OCI-LY1 (cell line): ENCODE data around the gene PLXNA1.

Experiments used
- H2AFZ ChIP-seq: fragments of 200-600 bp; sonication (generic), shearing (Covaris generic); 2 replicates; pipeline ENCODE4 v1.6.0; 2014; ENCODE audit warnings: antibody characterized with exemption, mild to moderate bottlenecking, low read length
- H3F3A ChIP-seq: fragments of 200-600 bp; sonication (generic), shearing (Covaris generic); 2 replicates; pipeline ENCODE4 v1.6.0; 2014; ENCODE audit warnings: mild to moderate bottlenecking, antibody characterized with exemption, low read length, moderate library complexity; ENCODE audit not compliant: insufficient read depth
- H3K27ac ChIP-seq: fragments of 200-600 bp; sonication (generic); 2 replicates; pipeline ENCODE4 v1.5.1; 2014; ENCODE audit warnings: low read length, mixed run types, mild to moderate bottlenecking, low read depth; ENCODE audit not compliant: poor library complexity, severe bottlenecking
- H3K27me3 ChIP-seq: fragments of 200-600 bp; sonication (generic); 2 replicates; pipeline ENCODE4 v1.6.0; 2014; ENCODE audit warnings: antibody characterized with exemption, mild to moderate bottlenecking, low read length, moderate library complexity; ENCODE audit not compliant: insufficient read depth
- H3K36me3 ChIP-seq: fragments of 200-600 bp; sonication (generic); 2 replicates; pipeline ENCODE4 v1.6.1; 2014; ENCODE audit warnings: mild to moderate bottlenecking, antibody characterized with exemption, low read length, moderate library complexity, mixed read lengths; ENCODE audit not compliant: insufficient read depth
- H3K4me1 ChIP-seq: fragments of 200-600 bp; sonication (generic); 2 replicates; pipeline ENCODE4 v1.5.1; 2014; ENCODE audit warnings: mild to moderate bottlenecking, low read length, moderate library complexity; ENCODE audit not compliant: insufficient read depth, severe bottlenecking
- H3K4me2 ChIP-seq: fragments of 200-600 bp; sonication (generic), shearing (Covaris generic); 2 replicates; pipeline ENCODE4 v1.6.1; 2014; ENCODE audit warnings: low read length
- H3K4me3 ChIP-seq: fragments of 200-600 bp; sonication (generic); 2 replicates; pipeline ENCODE4 v1.5.1; 2014; ENCODE audit warnings: low read length, low read depth, mild to moderate bottlenecking, mixed read lengths; ENCODE audit not compliant: poor library complexity, severe bottlenecking
- H3K79me2 ChIP-seq: fragments of 200-600 bp; shearing (Covaris generic); 2 replicates; pipeline ENCODE4 v1.6.1; 2016; ENCODE audit warnings: mixed run types, low read length, mixed read lengths; ENCODE audit not compliant: insufficient read depth
- H3K9ac ChIP-seq: fragments of 200-600 bp; sonication (generic), shearing (Covaris generic); 2 replicates; pipeline ENCODE4 v1.6.1; 2014; ENCODE audit warnings: mild to moderate bottlenecking, low read length, mixed read lengths
- H3K9me2 ChIP-seq: fragments of 200-600 bp; sonication (generic), shearing (Covaris generic); 2 replicates; pipeline ENCODE4 v1.6.1; 2014; ENCODE audit warnings: low read depth, mild to moderate bottlenecking, low read length, mixed read lengths
- H3K9me3 ChIP-seq: fragments of 200-600 bp; shearing (Covaris generic); 2 replicates; pipeline ENCODE4 v1.6.1; 2014; ENCODE audit warnings: low read length, mixed read lengths
- H4K20me1 ChIP-seq: fragments of 200-600 bp; sonication (generic), shearing (Covaris generic); 2 replicates; pipeline ENCODE4 v1.6.0; 2016; ENCODE audit warnings: mild to moderate bottlenecking, low read length; ENCODE audit not compliant: insufficient read depth
- EZH2 ChIP-seq: fragments of 200-600 bp; sonication (generic), shearing (Covaris generic); IDR thresholded peaks from 2 replicates; pipeline ENCODE4 v1.8.0; 2017; ENCODE audit warnings: borderline replicate concordance, mixed run types, mild to moderate bottlenecking, antibody characterized with exemption, low read length, moderate library complexity, mixed read lengths
- TF ChIP-seq, protein P1 (sequence below): fragments of 200-600 bp; sonication (generic), shearing (Covaris generic); IDR thresholded peaks from 2 replicates; pipeline ENCODE4 v1.5.1; 2017; ENCODE audit warnings: mild to moderate bottlenecking, antibody characterized with exemption, low read length, moderate library complexity, mixed read lengths

The PLXNA1 gene

GRCh38 chr3:126993436-126993835 lies 10.5 kb downstream of the PLXNA1 start:
- no peak overlapping the region for H3K4me3 ChIP-seq
- TF ChIP-seq, protein P1, sequence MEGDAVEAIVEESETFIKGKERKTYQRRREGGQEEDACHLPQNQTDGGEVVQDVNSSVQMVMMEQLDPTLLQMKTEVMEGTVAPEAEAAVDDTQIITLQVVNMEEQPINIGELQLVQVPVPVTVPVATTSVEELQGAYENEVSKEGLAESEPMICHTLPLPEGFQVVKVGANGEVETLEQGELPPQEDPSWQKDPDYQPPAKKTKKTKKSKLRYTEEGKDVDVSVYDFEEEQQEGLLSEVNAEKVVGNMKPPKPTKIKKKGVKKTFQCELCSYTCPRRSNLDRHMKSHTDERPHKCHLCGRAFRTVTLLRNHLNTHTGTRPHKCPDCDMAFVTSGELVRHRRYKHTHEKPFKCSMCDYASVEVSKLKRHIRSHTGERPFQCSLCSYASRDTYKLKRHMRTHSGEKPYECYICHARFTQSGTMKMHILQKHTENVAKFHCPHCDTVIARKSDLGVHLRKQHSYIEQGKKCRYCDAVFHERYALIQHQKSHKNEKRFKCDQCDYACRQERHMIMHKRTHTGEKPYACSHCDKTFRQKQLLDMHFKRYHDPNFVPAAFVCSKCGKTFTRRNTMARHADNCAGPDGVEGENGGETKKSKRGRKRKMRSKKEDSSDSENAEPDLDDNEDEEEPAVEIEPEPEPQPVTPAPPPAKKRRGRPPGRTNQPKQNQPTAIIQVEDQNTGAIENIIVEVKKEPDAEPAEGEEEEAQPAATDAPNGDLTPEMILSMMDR, result no peak
- no peak for TF ChIP-seq EZH2
- no peak overlapping the region for H3K27ac ChIP-seq
- no peaks in the 10 kb centered on the region for H4K20me1 ChIP-seq
- H3K79me2 ChIP-seq, result no peaks in the 10 kb centered on the region
- H3K9ac ChIP-seq, result no peak overlapping the region
- H3K27me3 ChIP-seq, result no peaks in the 10 kb centered on the region
- no peaks in the 10 kb centered on the region for H3F3A ChIP-seq
- H3K4me1 ChIP-seq, result no peaks in the 10 kb centered on the region
- H3K36me3 ChIP-seq, result no peaks in the 10 kb centered on the region
- no peak overlapping the region for H3K4me2 ChIP-seq
- no peaks in the 10 kb centered on the region for H3K9me3 ChIP-seq
- no peak overlapping the region for H2AFZ ChIP-seq
- no peaks in the 10 kb centered on the region for H3K9me2 ChIP-seq

- no peaks in the 10 kb centered on the region for H3K79me2 ChIP-seq
- H3K27me3 ChIP-seq, result no peaks in the 10 kb centered on the region
- H3F3A ChIP-seq, result no peaks in the 10 kb centered on the region
- H3K4me3 ChIP-seq, result no peak overlapping the region
- H3K9me3 ChIP-seq, result no peaks in the 10 kb centered on the region
- no peak overlapping the region for H3K4me2 ChIP-seq
- H4K20me1 ChIP-seq, result no peaks in the 10 kb centered on the region
- H3K9me2 ChIP-seq, result no peaks in the 10 kb centered on the region
- no peak overlapping the region for H3K9ac ChIP-seq
- no peak overlapping the region for H2AFZ ChIP-seq
- no peak overlapping the region for H3K27ac ChIP-seq
- H3K4me1 ChIP-seq, result no peaks in the 10 kb centered on the region
- no peak for TF ChIP-seq EZH2
- TF ChIP-seq, protein P1, result no peak
- H3K36me3 ChIP-seq, result no peaks in the 10 kb centered on the region
Measured at GRCh38 chr3:126994661-126995245, 11.8 kb downstream of the PLXNA1 start.

DNA sequence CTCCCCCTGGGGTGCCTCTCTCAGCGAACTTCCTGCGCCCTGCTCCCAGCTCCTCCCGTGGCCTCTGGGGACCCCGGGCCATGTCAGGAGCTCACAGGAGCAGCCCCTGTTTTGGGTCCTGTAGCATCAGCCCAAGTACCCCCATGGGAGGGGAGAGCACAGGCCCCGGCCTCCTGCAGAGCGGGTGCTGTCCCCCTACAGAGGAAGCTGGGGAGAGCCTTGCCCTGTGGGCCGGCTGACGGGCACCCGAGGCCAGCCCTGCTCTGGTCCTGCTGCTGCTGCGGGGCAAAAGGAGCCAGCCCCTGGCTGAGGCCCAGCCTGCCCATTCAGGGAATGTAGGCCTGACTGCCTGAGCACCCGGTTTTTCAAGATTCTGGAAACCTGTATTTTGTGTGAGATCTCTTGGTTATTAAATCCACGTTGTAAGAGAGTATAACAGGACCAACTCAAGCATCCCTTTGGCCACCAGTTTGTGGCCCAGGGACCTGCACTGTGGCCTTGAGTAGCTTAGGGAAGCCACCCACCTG lies 12.4 kb downstream of the PLXNA1 start:
- Histone ChIP-seq H4K20me1 (no peaks in the 10 kb centered on the region), H3K9me2 (no peaks in the 10 kb centered on the region), H3K4me2 (no peak overlapping the region), H3K9ac (no peak overlapping the region), H3K27me3 (no peaks in the 10 kb centered on the region), H3K27ac (no peak overlapping the region), H3K9me3 (no peaks in the 10 kb centered on the region), H3K36me3 (no peaks in the 10 kb centered on the region), H3K79me2 (no peaks in the 10 kb centered on the region), H2AFZ (no peak overlapping the region), H3K4me3 (no peak overlapping the region), H3F3A (no peaks in the 10 kb centered on the region), H3K4me1 (no peaks in the 10 kb centered on the region)
- no peak for TF ChIP-seq EZH2
- TF ChIP-seq, protein P1, result no peak
